ENCODE measurements around the gene TMPRSS5. TPM values are rescaled to one million over a fixed set of nuclear protein-coding genes. Genes with fewer than 3 reads are reported as not detected.

The TMPRSS5 gene
- total and polyA plus RNA-seq, 10 of the 15 experiments (the other 5 are each of a cell fraction or from before 2014, with no cell fraction given) = 0.05 to 0.85 (median 0.34) TPM; not detected in 2

- no peak for TF ChIP-seq TBL1XR1 (IDR thresholded peaks at IDR 0.05; ENCODE audit: low read depth, low read length)
- no peak for FAIRE-seq
- DNase-seq (ENCODE audit: low read depth, low spot score) = no peak
- no peak overlapping the region for H3K4me2 ChIP-seq (ENCODE audit: control insufficient read depth, insufficient read depth)
- WGBS (ENCODE audit: insufficient coverage, insufficient replicate concordance, low lambda C conversion rate, missing lambda C conversion rate) = 87% methylated on average over 4 of the region's 4 CpGs
- H3K36me3 ChIP-seq (ENCODE audit: control insufficient read depth in 2 of 2, insufficient read depth in 2 of 2, low read length in 1 of 2) = no peaks in the 10 kb centered on the region
- ChIA-PET RAD21 (ENCODE audit: unreplicated experiment) (no interaction called here), CTCF (no interaction called here), POLR2A (no interaction called here), SMC1A (ENCODE audit: uncharacterized antibody, unreplicated experiment) (interaction anchor here (0.6 kb wide), 1 partner anchor 1091 kb away, joined by 3 read pairs; no protein-coding TSS in a partner anchor)
- H4K20me1 ChIP-seq (ENCODE audit: control insufficient read depth, insufficient read depth) = no peaks in the 10 kb centered on the region
- H3K4me1 ChIP-seq (ENCODE audit: control insufficient read depth, insufficient read depth, low read length) = no peaks in the 10 kb centered on the region
- H2AFZ ChIP-seq (ENCODE audit: control insufficient read depth, low read depth, low read length) = no peak overlapping the region
- no TSS peak for BruUV-seq (replicated peaks)
- ATAC-seq = no peak
- no peaks in the 10 kb centered on the region for H3K27me3 ChIP-seq (replicated peaks in 1 of 2; ENCODE audit: control insufficient read depth in 2 of 2, insufficient read depth in 2 of 2, low read length in 1 of 2)
- no peaks in the 10 kb centered on the region for H3K79me2 ChIP-seq (ENCODE audit: control insufficient read depth, insufficient read depth, low read length)
- intact Hi-C loops (cut with micrococcal nuclease; ENCODE audit: unreplicated experiment) = no loop called here
- H3K4me3 ChIP-seq = no peak overlapping the region
- no peaks in the 10 kb centered on the region for H3K9me3 ChIP-seq (replicated peaks; ENCODE audit: control insufficient read depth, insufficient read depth, low read length)
- in situ Hi-C loops (cut with MboI) = no loop called here
- H3K9ac ChIP-seq (ENCODE audit: control insufficient read depth, insufficient read depth, low read length) = no peak overlapping the region
- H3K27ac ChIP-seq (ENCODE audit: control insufficient read depth, insufficient read depth) = no peak overlapping the region
Observed at GRCh38 chr11:113722221-113722620, 16.1 kb upstream of the TMPRSS5 start.

GRCh38 chr11:113721462-113722066, 15.5 kb upstream of the TMPRSS5 start:
- Histone ChIP-seq H3K4me3 (no peak overlapping the region), H3K4me2 (ENCODE audit: control insufficient read depth, insufficient read depth) (no peak overlapping the region), H4K20me1 (ENCODE audit: control insufficient read depth, insufficient read depth) (no peaks in the 10 kb centered on the region), H3K4me1 (ENCODE audit: control insufficient read depth, insufficient read depth, low read length) (no peaks in the 10 kb centered on the region), H3K27ac (ENCODE audit: control insufficient read depth, insufficient read depth) (no peak overlapping the region), H3K79me2 (ENCODE audit: control insufficient read depth, insufficient read depth, low read length) (no peaks in the 10 kb centered on the region), H3K36me3 (ENCODE audit: control insufficient read depth in 2 of 2, insufficient read depth in 2 of 2, low read length in 1 of 2) (no peaks in the 10 kb centered on the region), H3K9ac (ENCODE audit: control insufficient read depth, insufficient read depth, low read length) (no peak overlapping the region), H3K27me3 (replicated peaks in 1 of 2; ENCODE audit: control insufficient read depth in 2 of 2, insufficient read depth in 2 of 2, low read length in 1 of 2) (no peaks in the 10 kb centered on the region), H3K9me3 (replicated peaks; ENCODE audit: control insufficient read depth, insufficient read depth, low read length) (no peaks in the 10 kb centered on the region), H2AFZ (ENCODE audit: control insufficient read depth, low read depth, low read length) (no peak overlapping the region)
- no TSS peak for BruUV-seq (replicated peaks)
- DNase-seq (ENCODE audit: low read depth, low spot score) (no peak), FAIRE-seq (no peak), ATAC-seq (no peak)
- POLR2A ChIA-PET = no interaction called here
- RAD21 ChIA-PET (ENCODE audit: unreplicated experiment) = no interaction called here
- 94% methylated on average over 3 of the region's 3 CpGs for WGBS (ENCODE audit: insufficient coverage, insufficient replicate concordance, low lambda C conversion rate, missing lambda C conversion rate)
- in situ Hi-C loops (cut with MboI) (no loop called here), intact Hi-C loops (cut with micrococcal nuclease; ENCODE audit: unreplicated experiment) (no loop called here)
- SMC1A ChIA-PET (ENCODE audit: uncharacterized antibody, unreplicated experiment) = no interaction called here
- CTCF ChIA-PET = no interaction called here
- TF ChIP-seq BACH1 (IDR thresholded peaks at IDR 0.05; ENCODE audit: borderline replicate concordance) (no peak), NKRF (conservative IDR thresholded peaks at IDR 0.05) (no peak), MYB (IDR thresholded peaks at IDR 0.05; ENCODE audit: borderline replicate concordance, low read depth, low read length) (no peak), STAT1 (conservative IDR thresholded peaks at IDR 0.05) (no peak), KAT2A (conservative IDR thresholded peaks at IDR 0.05; ENCODE audit: control insufficient read depth, low read depth, low read length) (no peak), MXI1 (IDR thresholded peaks at IDR 0.05; ENCODE audit: low read depth, low read length) (no peak), CBX5 (IDR thresholded peaks at IDR 0.05; ENCODE audit: low read depth) (no peak), POLR2A (IDR thresholded peaks at IDR 0.05; ENCODE audit: low read depth, low read length) (no peak), CHD4 (IDR thresholded peaks at IDR 0.05) (no peak), MTA2 (IDR thresholded peaks at IDR 0.05; ENCODE audit: low read depth) (no peak), SUPT20H (IDR thresholded peaks at IDR 0.05; ENCODE audit: borderline replicate concordance, control insufficient read depth, low read depth, low read length) (no peak), ZBTB11 (CRISPR knock-in tag; IDR thresholded peaks at IDR 0.05) (no peak)

Measured in GM12878 (cell line).